Measurements from ENCODE around the gene CD99L2. TPM values are rescaled to one million over a fixed set of nuclear protein-coding genes. Genes with fewer than 3 reads are reported as not detected.
A peak's percentile ranks its signal among the peaks of the same experiment; 100 is the strongest.

CD99L2 gene
- total RNA-seq, 1 experiment from 2014 or later, result 42.4 TPM

- Mint-ChIP-seq H3K27me3 (ENCODE audit: insufficient read depth, unreplicated experiment) (no peaks in the 10 kb centered on the region), H3K4me3 (ENCODE audit: unreplicated experiment) (no peak overlapping the region), H3K9me3 (ENCODE audit: unreplicated experiment) (peaks cover under 1% of the 10 kb centered on the region), H3K27ac (ENCODE audit: low read depth, unreplicated experiment) (peak overlapping the region; percentile 67), H3K36me3 (ENCODE audit: insufficient read depth, unreplicated experiment) (peaks cover 4% of the 10 kb centered on the region), H3K4me1 (ENCODE audit: insufficient read depth, unreplicated experiment) (peaks cover 38% of the 10 kb centered on the region)
- CTCF ChIA-PET, result interaction anchor here (1.4 to 1.5 kb wide), 2 partner anchors 16 to 62 kb away, joined by 3 to 4 read pairs; no protein-coding TSS in a partner anchor
- POLR2A ChIA-PET, result interaction anchor here (0.7 to 1.2 kb wide), 8 partner anchors 12 to 567 kb away, joined by 3 to 5 read pairs (median 3); no protein-coding TSS in a partner anchor
- BruUV-seq (replicated peaks), result no TSS peak
- TF ChIP-seq CTCF (IDR thresholded peaks at IDR 0.05; ENCODE audit: unreplicated experiment), result no peak
- intact Hi-C loops (cut with micrococcal nuclease), result loop anchor here (5.0 kb wide), 1 partner anchor 55 kb away; the partner anchor contains the start of gene CD99L2
- no peak for DNase-seq (ENCODE audit: unreplicated experiment)
Measured at GRCh38 chrX:150842198-150842685, 56.2 kb downstream of the CD99L2 start.

- peak; percentile 79 for DNase-seq (ENCODE audit: unreplicated experiment)
- peaks cover 4% of the 10 kb centered on the region for H3K36me3 Mint-ChIP-seq (ENCODE audit: insufficient read depth, unreplicated experiment)
- peak overlapping the region; percentile 67 for H3K27ac Mint-ChIP-seq (ENCODE audit: low read depth, unreplicated experiment)
- TSS peak; percentile 76 for BruUV-seq (replicated peaks)
- H3K9me3 Mint-ChIP-seq (ENCODE audit: unreplicated experiment), result no peaks in the 10 kb centered on the region
- ChIA-PET POLR2A (interaction anchor here (0.7 to 1.2 kb wide), 8 partner anchors 11 to 568 kb away, joined by 3 to 5 read pairs (median 3); no protein-coding TSS in a partner anchor), CTCF (interaction anchor here (1.4 to 1.5 kb wide), 2 partner anchors 16 to 62 kb away, joined by 3 to 4 read pairs; no protein-coding TSS in a partner anchor)
- peaks cover 36% of the 10 kb centered on the region for H3K4me1 Mint-ChIP-seq (ENCODE audit: insufficient read depth, unreplicated experiment)
- no peak for TF ChIP-seq CTCF (IDR thresholded peaks at IDR 0.05; ENCODE audit: unreplicated experiment)
- H3K4me3 Mint-ChIP-seq (ENCODE audit: unreplicated experiment), result peak overlapping the region; percentile 13
- intact Hi-C loops (cut with micrococcal nuclease), result loop anchor here (5.0 kb wide), 1 partner anchor 56 kb away; the partner anchor contains the start of gene CD99L2
- no peaks in the 10 kb centered on the region for H3K27me3 Mint-ChIP-seq (ENCODE audit: insufficient read depth, unreplicated experiment)
Measured at GRCh38 chrX:150841456-150842197, 56.8 kb downstream of the CD99L2 start.

- Mint-ChIP-seq H3K9me3 (ENCODE audit: unreplicated experiment) (no peaks in the 10 kb centered on the region), H3K4me3 (ENCODE audit: unreplicated experiment) (no peak overlapping the region), H3K27ac (ENCODE audit: low read depth, unreplicated experiment) (peak overlapping the region; percentile 19), H3K36me3 (ENCODE audit: insufficient read depth, unreplicated experiment) (peaks cover 16% of the 10 kb centered on the region), H3K27me3 (ENCODE audit: insufficient read depth, unreplicated experiment) (no peaks in the 10 kb centered on the region), H3K4me1 (ENCODE audit: insufficient read depth, unreplicated experiment) (peaks cover 15% of the 10 kb centered on the region)
- ChIA-PET POLR2A (interaction anchor here (0.5 kb wide), 1 partner anchor 54 kb away, joined by 3 read pairs; no protein-coding TSS in a partner anchor), CTCF (interaction anchor here (0.5 kb wide), 1 partner anchor 12 kb away, joined by 3 read pairs; no protein-coding TSS in a partner anchor)
- BruUV-seq (replicated peaks), result no TSS peak
- intact Hi-C loops (cut with micrococcal nuclease), result no loop called here
- no peak for DNase-seq (ENCODE audit: unreplicated experiment)
- TF ChIP-seq CTCF (IDR thresholded peaks at IDR 0.05; ENCODE audit: unreplicated experiment), result no peak
Measured at GRCh38 chrX:150837845-150838244, 60.6 kb downstream of the CD99L2 start.

- CTCF ChIA-PET, result interaction anchor here (0.6 kb wide), 1 partner anchor 15 kb away, joined by 4 read pairs; no protein-coding TSS in a partner anchor
- no TSS peak for BruUV-seq (replicated peaks)
- Mint-ChIP-seq H3K27ac (ENCODE audit: low read depth, unreplicated experiment) (no peak overlapping the region), H3K4me1 (ENCODE audit: insufficient read depth, unreplicated experiment) (no peaks in the 10 kb centered on the region), H3K27me3 (ENCODE audit: insufficient read depth, unreplicated experiment) (no peaks in the 10 kb centered on the region), H3K36me3 (ENCODE audit: insufficient read depth, unreplicated experiment) (peaks cover 22% of the 10 kb centered on the region), H3K4me3 (ENCODE audit: unreplicated experiment) (no peak overlapping the region), H3K9me3 (ENCODE audit: unreplicated experiment) (no peaks in the 10 kb centered on the region)
- POLR2A ChIA-PET, result no interaction called here
- no peak for TF ChIP-seq CTCF (IDR thresholded peaks at IDR 0.05; ENCODE audit: unreplicated experiment)
- intact Hi-C loops (cut with micrococcal nuclease), result no loop called here
- no peak for DNase-seq (ENCODE audit: unreplicated experiment)
Measured at GRCh38 chrX:150834695-150835094, 63.8 kb downstream of the CD99L2 start.
